ENCODE data around the gene TMEM247.

TMEM247 gene

GRCh38 chr2:46435796-46436360, 43.5 kb upstream of the TMEM247 start:
- no peak overlapping the region for H3K4me3 ChIP-seq (ENCODE audit: low read depth, low read length)
- ChIA-PET CTCF (interaction anchor here (0.9 to 1.3 kb wide), 2 partner anchors 15 to 442 kb away, joined by 3 to 4 read pairs; no protein-coding TSS in a partner anchor), POLR2A (no interaction called here)
- TF ChIP-seq CTCF (IDR thresholded peaks at IDR 0.05; ENCODE audit: insufficient read depth, low read length, missing control alignments): no peak
- DNase-seq (ENCODE audit: low read depth, low spot score): no peak

GRCh38 chr2:46436800-46437199, 42.6 kb upstream of the TMEM247 start:
- POLR2A ChIA-PET: no interaction called here
- DNase-seq (ENCODE audit: low read depth, low spot score): no peak
- TF ChIP-seq CTCF (IDR thresholded peaks at IDR 0.05; ENCODE audit: insufficient read depth, low read length, missing control alignments): no peak
- CTCF ChIA-PET: interaction anchor here (0.5 to 1.3 kb wide), 3 partner anchors 73 to 458 kb away, joined by 3 read pairs; no protein-coding TSS in a partner anchor
- H3K4me3 ChIP-seq (ENCODE audit: low read depth, low read length): no peak overlapping the region

DNA sequence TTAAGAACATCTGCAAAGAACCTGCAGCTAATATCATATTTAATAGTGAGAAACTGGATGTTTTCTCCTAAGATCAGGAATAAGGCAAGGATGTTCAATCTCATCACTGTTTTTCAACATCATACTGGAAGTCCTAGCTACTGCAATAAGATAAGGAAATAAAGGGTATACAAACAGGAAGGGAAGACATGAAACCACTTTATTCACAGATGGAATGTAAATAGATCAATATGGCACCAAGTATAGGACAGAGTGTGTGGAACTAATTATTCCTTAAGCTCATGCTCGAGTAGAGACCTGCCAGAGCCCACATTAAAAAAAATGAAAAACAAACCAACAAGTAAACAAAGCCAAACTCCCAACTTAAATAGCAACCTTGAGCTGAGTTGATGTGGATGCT, 41.3 kb upstream of the TMEM247 start:
- POLR2A ChIA-PET: interaction anchor here (0.6 kb wide), 2 partner anchors 17 to 197 kb away, joined by 3 read pairs; no protein-coding TSS in a partner anchor
- CTCF ChIA-PET: interaction anchor here (0.6 kb wide), 1 partner anchor 448 kb away, joined by 3 read pairs; no protein-coding TSS in a partner anchor
- no peak for TF ChIP-seq CTCF (IDR thresholded peaks at IDR 0.05; ENCODE audit: insufficient read depth, low read length, missing control alignments)
- H3K4me3 ChIP-seq (ENCODE audit: low read depth, low read length): no peak overlapping the region
- DNase-seq (ENCODE audit: low read depth, low spot score): no peak

GRCh38 chr2:46438794-46439193, 40.6 kb upstream of the TMEM247 start:
- H3K4me3 ChIP-seq (ENCODE audit: low read depth, low read length): no peak overlapping the region
- no peak for TF ChIP-seq CTCF (IDR thresholded peaks at IDR 0.05; ENCODE audit: insufficient read depth, low read length, missing control alignments)
- no peak for DNase-seq (ENCODE audit: low read depth, low spot score)
- ChIA-PET CTCF (no interaction called here), POLR2A (no interaction called here)

DNA sequence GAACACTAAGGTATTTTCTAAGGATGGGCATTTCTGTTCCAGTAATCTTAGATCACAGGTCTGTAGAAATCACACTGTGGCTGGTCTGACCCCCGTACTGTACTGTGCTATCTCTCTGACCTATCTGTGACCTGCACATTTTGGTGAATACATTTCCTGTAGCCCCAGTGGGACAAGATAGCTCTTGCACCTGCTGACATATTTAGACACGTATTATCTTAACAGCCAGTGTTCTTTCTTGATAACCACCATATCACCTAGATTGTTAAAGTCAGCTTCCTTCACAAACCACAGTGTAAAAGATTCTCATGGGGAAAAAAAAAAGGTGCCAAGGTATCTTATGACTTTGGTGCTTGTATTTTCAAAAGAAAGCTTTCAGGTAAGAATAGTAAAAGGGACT, 39.8 kb upstream of the TMEM247 start:
- TF ChIP-seq CTCF (IDR thresholded peaks at IDR 0.05; ENCODE audit: insufficient read depth, low read length, missing control alignments): no peak
- DNase-seq (ENCODE audit: low read depth, low spot score): no peak
- POLR2A ChIA-PET: interaction anchor here (0.6 kb wide), 1 partner anchor 52 kb away, joined by 3 read pairs; no protein-coding TSS in a partner anchor
- CTCF ChIA-PET: interaction anchor here (0.8 to 1.1 kb wide), 2 partner anchors 12 to 323 kb away, joined by 4 to 6 read pairs; no protein-coding TSS in a partner anchor
- H3K4me3 ChIP-seq (ENCODE audit: low read depth, low read length): no peak overlapping the region

GRCh38 chr2:46441838-46442712, 37.3 kb upstream of the TMEM247 start:
- ChIA-PET POLR2A (no interaction called here), CTCF (interaction anchor here (1.8 kb wide), 1 partner anchor 21 kb away, joined by 4 read pairs; no protein-coding TSS in a partner anchor)
- no peak for DNase-seq (ENCODE audit: low read depth, low spot score)
- no peak overlapping the region for H3K4me3 ChIP-seq (ENCODE audit: low read depth, low read length)
- no peak for TF ChIP-seq CTCF (IDR thresholded peaks at IDR 0.05; ENCODE audit: insufficient read depth, low read length, missing control alignments)

Measured in AG04449 (cell line).